ENCODE measurements around the gene AKR1E2.
A peak's percentile ranks its signal among the peaks of the same experiment; 100 is the strongest.
"Not testable (repeated sequence)": the region's sequence is repeated elsewhere in the genome, so short reads cannot be mapped to it uniquely, and the experiment has no call there.

AKR1E2 gene

DNA sequence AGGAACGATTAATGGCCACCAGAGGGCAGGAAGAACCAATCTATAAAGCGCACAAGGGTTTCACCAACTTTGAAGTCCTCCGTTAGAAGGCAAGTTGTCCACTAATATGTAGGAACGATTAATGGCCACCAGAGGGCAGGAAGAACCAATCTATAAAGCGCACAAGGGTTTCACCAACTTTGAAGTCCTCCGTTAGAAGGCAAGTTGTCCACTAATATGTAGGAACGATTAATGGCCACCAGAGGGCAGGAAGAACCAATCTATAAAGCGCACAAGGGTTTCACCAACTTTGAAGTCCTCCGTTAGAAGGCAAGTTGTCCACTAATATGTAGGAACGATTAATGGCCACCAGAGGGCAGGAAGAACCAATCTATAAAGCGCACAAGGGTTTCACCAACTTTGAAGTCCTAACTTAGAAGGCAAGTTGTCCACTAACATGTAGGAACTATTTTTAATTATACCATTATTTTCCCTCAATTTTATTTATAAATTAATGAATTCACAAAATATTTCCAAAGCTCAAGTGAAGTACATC is 10.3 kb upstream of the AKR1E2 start:
- not testable (repeated sequence) for H3F3A ChIP-seq (ENCODE audit: control insufficient read depth, insufficient read depth); H3K27ac ChIP-seq (ENCODE audit: low read depth, low read length); H3K4me3 ChIP-seq (ENCODE audit: low read length); H3K4me1 ChIP-seq (ENCODE audit: control insufficient read depth, low read length); H3K9me2 ChIP-seq (replicated peaks; ENCODE audit: control insufficient read depth, low read length); H3K79me2 ChIP-seq (ENCODE audit: control insufficient read depth, low read length); H4K20me1 ChIP-seq (ENCODE audit: control insufficient read depth, insufficient read depth, low read depth, low read length); H3K9me3 ChIP-seq (ENCODE audit: control insufficient read depth, insufficient read depth, low read length); H3K27me3 ChIP-seq (ENCODE audit: control insufficient read depth, low read length); H3K36me3 ChIP-seq (ENCODE audit: control insufficient read depth, low read length); H3K4me2 ChIP-seq (ENCODE audit: low read length)
- TF ChIP-seq, protein P1, sequence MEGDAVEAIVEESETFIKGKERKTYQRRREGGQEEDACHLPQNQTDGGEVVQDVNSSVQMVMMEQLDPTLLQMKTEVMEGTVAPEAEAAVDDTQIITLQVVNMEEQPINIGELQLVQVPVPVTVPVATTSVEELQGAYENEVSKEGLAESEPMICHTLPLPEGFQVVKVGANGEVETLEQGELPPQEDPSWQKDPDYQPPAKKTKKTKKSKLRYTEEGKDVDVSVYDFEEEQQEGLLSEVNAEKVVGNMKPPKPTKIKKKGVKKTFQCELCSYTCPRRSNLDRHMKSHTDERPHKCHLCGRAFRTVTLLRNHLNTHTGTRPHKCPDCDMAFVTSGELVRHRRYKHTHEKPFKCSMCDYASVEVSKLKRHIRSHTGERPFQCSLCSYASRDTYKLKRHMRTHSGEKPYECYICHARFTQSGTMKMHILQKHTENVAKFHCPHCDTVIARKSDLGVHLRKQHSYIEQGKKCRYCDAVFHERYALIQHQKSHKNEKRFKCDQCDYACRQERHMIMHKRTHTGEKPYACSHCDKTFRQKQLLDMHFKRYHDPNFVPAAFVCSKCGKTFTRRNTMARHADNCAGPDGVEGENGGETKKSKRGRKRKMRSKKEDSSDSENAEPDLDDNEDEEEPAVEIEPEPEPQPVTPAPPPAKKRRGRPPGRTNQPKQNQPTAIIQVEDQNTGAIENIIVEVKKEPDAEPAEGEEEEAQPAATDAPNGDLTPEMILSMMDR (IDR thresholded peaks at IDR 0.05; ENCODE audit: low read depth, low read length, poor library complexity, severe bottlenecking) = peak; percentile 77

DNA sequence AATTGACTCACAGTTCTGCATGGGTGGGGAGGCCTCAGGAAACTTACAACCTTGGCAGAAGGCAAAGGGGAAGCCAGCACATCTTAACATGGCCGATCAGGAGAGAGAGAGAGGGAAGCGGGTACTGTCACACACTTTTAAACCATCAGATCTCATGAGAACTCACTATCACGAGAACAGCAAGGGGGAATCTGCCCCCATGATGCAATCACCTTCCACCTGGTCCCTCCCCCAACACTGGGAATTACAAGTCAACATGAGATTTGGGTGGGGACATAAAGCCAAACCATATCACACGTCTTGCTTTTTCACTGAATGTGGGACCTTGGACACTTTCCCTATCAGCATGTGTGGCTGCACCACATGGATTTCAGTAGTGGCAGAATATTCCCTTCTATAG is 9.0 kb upstream of the AKR1E2 start:
- Histone ChIP-seq H3K27ac (ENCODE audit: low read depth, low read length) (no peak overlapping the region), H3K27me3 (ENCODE audit: control insufficient read depth, low read length) (no peaks in the 10 kb centered on the region), H3K4me3 (ENCODE audit: low read length) (no peak overlapping the region), H3K4me1 (ENCODE audit: control insufficient read depth, low read length) (no peaks in the 10 kb centered on the region), H3K9me2 (replicated peaks; ENCODE audit: control insufficient read depth, low read length) (no peaks in the 10 kb centered on the region), H3K79me2 (ENCODE audit: control insufficient read depth, low read length) (no peaks in the 10 kb centered on the region), H3K4me2 (ENCODE audit: low read length) (no peak overlapping the region), H3F3A (ENCODE audit: control insufficient read depth, insufficient read depth) (no peaks in the 10 kb centered on the region), H4K20me1 (ENCODE audit: control insufficient read depth, insufficient read depth, low read depth, low read length) (no peaks in the 10 kb centered on the region), H3K9me3 (ENCODE audit: control insufficient read depth, insufficient read depth, low read length) (no peaks in the 10 kb centered on the region), H3K36me3 (ENCODE audit: control insufficient read depth, low read length) (no peaks in the 10 kb centered on the region)
- TF ChIP-seq, protein P1 (IDR thresholded peaks at IDR 0.05; ENCODE audit: low read depth, low read length, poor library complexity, severe bottlenecking) = no peak

DNA sequence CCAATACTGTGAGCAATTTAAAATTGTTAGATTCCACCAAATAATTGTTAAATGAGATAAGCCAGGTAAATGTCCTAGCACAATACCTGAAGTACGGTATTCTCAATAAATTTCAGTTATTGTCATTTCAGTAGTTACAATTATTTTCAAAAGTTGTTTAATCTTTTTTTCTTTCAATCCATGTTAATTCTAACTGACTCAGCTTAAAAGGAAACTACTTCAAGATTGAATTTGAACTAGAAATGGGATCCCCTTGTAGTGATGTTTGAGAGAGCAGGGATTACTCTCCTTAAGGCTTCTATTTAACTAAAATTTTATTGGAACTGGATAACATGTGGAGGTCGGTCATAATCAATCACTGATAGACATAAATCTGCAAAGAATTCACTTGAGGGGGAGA is 6.9 kb upstream of the AKR1E2 start:
- Histone ChIP-seq H3K27ac (ENCODE audit: low read depth, low read length) (no peak overlapping the region), H3K4me2 (ENCODE audit: low read length) (no peak overlapping the region), H3K79me2 (ENCODE audit: control insufficient read depth, low read length) (no peaks in the 10 kb centered on the region), H3K36me3 (ENCODE audit: control insufficient read depth, low read length) (no peaks in the 10 kb centered on the region), H3F3A (ENCODE audit: control insufficient read depth, insufficient read depth) (no peaks in the 10 kb centered on the region), H3K9me2 (replicated peaks; ENCODE audit: control insufficient read depth, low read length) (no peaks in the 10 kb centered on the region), H3K9me3 (ENCODE audit: control insufficient read depth, insufficient read depth, low read length) (no peaks in the 10 kb centered on the region), H4K20me1 (ENCODE audit: control insufficient read depth, insufficient read depth, low read depth, low read length) (no peaks in the 10 kb centered on the region), H3K27me3 (ENCODE audit: control insufficient read depth, low read length) (no peaks in the 10 kb centered on the region), H3K4me3 (ENCODE audit: low read length) (no peak overlapping the region), H3K4me1 (ENCODE audit: control insufficient read depth, low read length) (no peaks in the 10 kb centered on the region)
- TF ChIP-seq EZH2phosphoT487 (IDR thresholded peaks at IDR 0.05; ENCODE audit: borderline replicate concordance, low read length) = no peak
- TF ChIP-seq, protein P1 (IDR thresholded peaks at IDR 0.05; ENCODE audit: low read depth, low read length, poor library complexity, severe bottlenecking) = no peak

DNA sequence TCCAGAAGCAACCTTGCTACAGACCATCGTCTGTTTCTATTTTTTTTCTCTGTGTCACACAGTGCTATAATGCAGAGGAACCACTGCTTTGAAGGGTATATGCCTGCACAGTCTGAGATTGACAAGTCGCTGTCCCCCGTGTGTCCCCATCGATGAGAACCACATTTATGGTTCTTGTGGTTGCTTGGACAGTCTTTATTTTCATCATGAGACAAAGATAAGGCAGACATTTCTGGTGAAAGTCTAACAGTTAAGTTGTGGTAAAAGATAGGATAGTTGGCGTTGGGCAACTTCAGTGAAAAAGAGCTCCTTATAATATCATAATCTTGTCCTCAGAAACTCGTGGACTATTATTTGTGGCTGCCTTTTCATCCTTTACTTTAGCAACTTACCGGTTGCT is 6.3 kb upstream of the AKR1E2 start:
- no peak overlapping the region for H3K4me2 ChIP-seq (ENCODE audit: low read length)
- H3K27ac ChIP-seq (ENCODE audit: low read depth, low read length) = no peak overlapping the region
- no peak overlapping the region for H3K4me3 ChIP-seq (ENCODE audit: low read length)
- H3K36me3 ChIP-seq (ENCODE audit: control insufficient read depth, low read length) = no peaks in the 10 kb centered on the region
- H3K79me2 ChIP-seq (ENCODE audit: control insufficient read depth, low read length) = no peaks in the 10 kb centered on the region
- no peaks in the 10 kb centered on the region for H3F3A ChIP-seq (ENCODE audit: control insufficient read depth, insufficient read depth)
- no peaks in the 10 kb centered on the region for H3K9me3 ChIP-seq (ENCODE audit: control insufficient read depth, insufficient read depth, low read length)
- no peaks in the 10 kb centered on the region for H3K4me1 ChIP-seq (ENCODE audit: control insufficient read depth, low read length)
- no peaks in the 10 kb centered on the region for H4K20me1 ChIP-seq (ENCODE audit: control insufficient read depth, insufficient read depth, low read depth, low read length)
- TF ChIP-seq EZH2phosphoT487 (IDR thresholded peaks at IDR 0.05; ENCODE audit: borderline replicate concordance, low read length) = no peak
- TF ChIP-seq, protein P1 (IDR thresholded peaks at IDR 0.05; ENCODE audit: low read depth, low read length, poor library complexity, severe bottlenecking) = no peak
- no peaks in the 10 kb centered on the region for H3K27me3 ChIP-seq (ENCODE audit: control insufficient read depth, low read length)
- no peaks in the 10 kb centered on the region for H3K9me2 ChIP-seq (replicated peaks; ENCODE audit: control insufficient read depth, low read length)
